Right lobe of liver (tissue), 4 donors: ENCODE results near the gene NRAP.

Experiments used
- CTCF ChIP-seq, 4 donors: fragments of 200-600 bp in 3 of 4; fragments of 450-650 bp in 1 of 4; IDR thresholded peaks; one replicate each; pipeline versions ENCODE4 v1.5.1 to v1.8.0; 2016 to 2022; ENCODE audit warnings: antibody characterized with exemption in 4 of 4, mild to moderate bottlenecking in 2 of 4
- POLR2A ChIP-seq: fragments of 450-650 bp; IDR thresholded peaks from one replicate; pipeline ENCODE4 v1.6.1; 2017; ENCODE audit warnings: antibody characterized with exemption, mild to moderate bottlenecking
- donor health status: DM: no; HTN: no; CAD: no.
- donor health status: DM: no; HTN: no; CAD: no.
- donor health status: DM: no; HTN: yes; CAD: no.

- TF ChIP-seq POLR2A: no peak
- no peak for TF ChIP-seq CTCF (IDR thresholded peaks at IDR 0.05)
These were observed 109.6 kb downstream of the NRAP start for GRCh38 chr10:113554214-113554613.
